Kidney (tissue), 14 donors: Measurements from ENCODE around the gene ATG16L1. TPM values are rescaled to one million over a fixed set of nuclear protein-coding genes. Genes with fewer than 3 reads are reported as not detected.

Source experiments
- DNase-seq, 5 donors: peaks; one replicate each; pipeline ENCODE4 v3.0.0-alpha.2; 2013 to 2020
- FAIRE-seq: peaks from 2 replicates; lab custom pipeline; 2012; peaks lifted over from hg19 to GRCh38; lab: Jason Lieb, UNC
- H3K27ac ChIP-seq, 2 donors: one replicate each; pipeline ENCODE4 v1.7.0; 2013; ENCODE audit warnings: low read depth in 2 of 2, low read length in 2 of 2, inconsistent platforms in 1 of 2
- H3K27me3 ChIP-seq: one replicate; pipeline ENCODE4 v1.7.1; 2013; ENCODE audit warnings: low read length, inconsistent platforms; ENCODE audit not compliant: control insufficient read depth, insufficient read depth
- H3K36me3 ChIP-seq, 3 donors: one replicate each; pipeline versions ENCODE4 v1.7.0 to v1.7.1; 2013; ENCODE audit warnings: low read length in 3 of 3, control low read depth in 1 of 3, inconsistent platforms in 1 of 3; ENCODE audit not compliant: insufficient read depth in 3 of 3, control insufficient read depth in 2 of 3
- H3K4me1 ChIP-seq, 3 donors: one replicate each; pipeline versions ENCODE4 v1.7.0 to v1.7.1; 2013; ENCODE audit warnings: low read length in 3 of 3, inconsistent platforms in 1 of 3, low read depth in 1 of 3; ENCODE audit not compliant: control insufficient read depth in 2 of 3, insufficient read depth in 2 of 3
- H3K4me3 ChIP-seq, 3 donors: one replicate each; pipeline versions ENCODE4 v1.7.0 to v1.8.1; 2013; ENCODE audit warnings: low read length in 3 of 3, control low read depth in 1 of 3, inconsistent platforms in 1 of 3
- H3K9ac ChIP-seq, 3 donors: one replicate each; pipeline versions ENCODE4 v1.7.0 to v1.7.1; 2013; ENCODE audit warnings: low read length in 3 of 3, control low read depth in 1 of 3, inconsistent platforms in 1 of 3
- H3K9me3 ChIP-seq, 3 donors: one replicate each; pipeline versions ENCODE4 v1.7.0 to v1.7.1; 2013; ENCODE audit warnings: low read length in 3 of 3, control low read depth in 1 of 3, inconsistent platforms in 1 of 3; ENCODE audit not compliant: control insufficient read depth in 2 of 3, insufficient read depth in 1 of 3
- CTCF ChIP-seq: IDR thresholded peaks from 3 replicates; pipeline ENCODE4 v1.5.1; 2012; ENCODE audit warnings: mild to moderate bottlenecking, moderate library complexity, borderline replicate concordance; ENCODE audit not compliant: insufficient read depth; ENCODE audit errors: extremely low read depth
- intact Hi-C: fragments of 100-400 bp; cut with DNase I; formaldehyde crosslinking; loops from one replicate; pipeline ENCODE4 v1.11.1; 2022
- polyA plus RNA-seq: library from polyadenylated mRNA; stranded (reverse); fragments of 350-450 nt; fragmentation: Illumina TruSeq; extraction: RNeasy Lipid Tissue Mini Kit (QIAGEN cat#74804); gene quantifications from one replicate; pipeline ENCODE4 v1.2.3, GENCODE V29; 2014; ENCODE audit warnings: low read depth, low replicate concordance; ENCODE audit not compliant: insufficient read depth
- total RNA-seq: library from RNA; stranded (reverse); fragmentation: NEBNext Ultra II Directional; extraction: Animal tissue kit (Norgen Biotek cat#: 25700); gene quantifications from one replicate; pipeline ENCODE4 v1.2.1, GENCODE V29; 2021
- donor health status: control.
- donor health status: control.
- donor health status: control.
- donor health status: control.
- donor health status: control.
- donor health status: DM: yes; HTN: yes; CAD: no.
- donor health status: Normal renal cell carcinoma (clear cell type).

The ATG16L1 gene
- total and polyA plus RNA-seq, 2 donors from 2014 or later, result 11.7 to 30.8 TPM

GRCh38 chr2:233325814-233326213 is 74.3 kb downstream of the ATG16L1 start:
- intact Hi-C loops, result no loop called here
- Histone ChIP-seq H3K9me3 (no peaks in the 10 kb centered on the region), H3K36me3 (no peaks in the 10 kb centered on the region), H3K9ac (no peak overlapping the region), H3K4me1 (no peaks in the 10 kb centered on the region), H3K27me3 (no peaks in the 10 kb centered on the region), H3K27ac (no peak overlapping the region), H3K4me3 (no peak overlapping the region)
- DNase-seq (no peak), FAIRE-seq (no peak)
- TF ChIP-seq CTCF, result no peak

GRCh38 chr2:233326500-233326899 is 75.0 kb downstream of the ATG16L1 start:
- H3K27me3 ChIP-seq, result no peaks in the 10 kb centered on the region
- H3K4me1 ChIP-seq, result no peaks in the 10 kb centered on the region
- TF ChIP-seq CTCF, result no peak
- no peaks in the 10 kb centered on the region for H3K9me3 ChIP-seq
- no peaks in the 10 kb centered on the region for H3K36me3 ChIP-seq
- no peak overlapping the region for H3K9ac ChIP-seq
- intact Hi-C loops, result no loop called here
- no peak overlapping the region for H3K27ac ChIP-seq
- FAIRE-seq (no peak), DNase-seq (peak in 1 of 5 donors; percentile 55)
- no peak overlapping the region for H3K4me3 ChIP-seq

- Histone ChIP-seq H3K4me1 (no peaks in the 10 kb centered on the region), H3K36me3 (no peaks in the 10 kb centered on the region), H3K9ac (no peak overlapping the region), H3K9me3 (no peaks in the 10 kb centered on the region), H3K27me3 (no peaks in the 10 kb centered on the region), H3K4me3 (no peak overlapping the region), H3K27ac (no peak overlapping the region)
- no peak for TF ChIP-seq CTCF
- no peak for FAIRE-seq
- DNase-seq, result no peak
- intact Hi-C loops, result no loop called here
Observed at GRCh38 chr2:233328922-233329321, 77.4 kb downstream of the ATG16L1 start.

- FAIRE-seq (no peak), DNase-seq (no peak)
- Histone ChIP-seq H3K27ac (no peak overlapping the region), H3K4me1 (no peaks in the 10 kb centered on the region), H3K4me3 (no peak overlapping the region), H3K9me3 (no peaks in the 10 kb centered on the region), H3K9ac (no peak overlapping the region), H3K36me3 (no peaks in the 10 kb centered on the region), H3K27me3 (no peaks in the 10 kb centered on the region)
- no peak for TF ChIP-seq CTCF
- intact Hi-C loops, result no loop called here
Observed at GRCh38 chr2:233329489-233330135, 78.1 kb downstream of the ATG16L1 start.
